Adrenal gland (tissue), 12 donors: ENCODE results near the gene MBD3. TPM values are rescaled to one million over a fixed set of nuclear protein-coding genes. Genes with fewer than 3 reads are reported as not detected.

Experiments
- DNase-seq, 7 donors: peaks; one replicate each; pipeline ENCODE4 v3.0.0-alpha.2; 2019 to 2020
- H3K27ac ChIP-seq, 5 donors: fragments of 200-600 bp; sonication (generic) in 4 of 5; 1 replicate in 3 of 5; 2 replicates in 2 of 5; pipeline versions ENCODE4 v1.5.1 to v1.8.0; 2016 to 2020; ENCODE audit warnings: mild to moderate bottlenecking in 1 of 5
- H3K27me3 ChIP-seq: fragments of 200-600 bp; 2 replicates; pipeline ENCODE4 v1.8.0; 2021
- H3K36me3 ChIP-seq, 2 donors: fragments of 200-600 bp; replicated peaks in 1 of 2; 1 replicate in 1 of 2; 2 replicates in 1 of 2; pipeline versions ENCODE4 v1.5.1 to v1.8.0; 2018 to 2022
- H3K4me1 ChIP-seq, 2 donors: fragments of 200-600 bp; replicated peaks in 1 of 2; 1 replicate in 1 of 2; 2 replicates in 1 of 2; pipeline versions ENCODE4 v1.5.1 to v1.8.0; 2018 to 2021
- H3K4me3 ChIP-seq, 4 donors: fragments of 200-600 bp; sonication (generic) in 3 of 4; one replicate each; pipeline ENCODE4 v1.5.1; 2016 to 2018
- H3K9me3 ChIP-seq, 3 donors: fragments of 200-600 bp; sonication (generic) in 1 of 3; replicated peaks in 1 of 3; 1 replicate in 2 of 3; 2 replicates in 1 of 3; pipeline versions ENCODE4 v1.5.1 to v1.8.0; 2016 to 2021
- POLR2A ChIP-seq, 2 donors: fragments of 450-650 bp; IDR thresholded peaks; one replicate each; pipeline ENCODE4 v1.6.1; 2017; ENCODE audit warnings: antibody characterized with exemption in 2 of 2, mild to moderate bottlenecking in 2 of 2, moderate library complexity in 1 of 2
- WGBS, 4 donors: extraction: QIAGEN DNeasy Blood & Tissue Kit in 2 of 4; methylation state at CpG; one replicate each; pipeline versions ENCODE4 v1.1.5 to v1.1.7; 2013 to 2017; 5-methylcytosine and 5-hydroxymethylcytosine counted together
- intact Hi-C, 2 donors: fragments of 100-400 bp; cut with DNase I; formaldehyde crosslinking; loops; one replicate each; pipeline versions ENCODE4 v1.14.1 to v1.15.0; 2022 to 2023
- polyA plus RNA-seq, 3 donors: library from polyadenylated mRNA; stranded (reverse); fragments of 200-250 nt in 2 of 3; fragments of 350-450 nt in 1 of 3; fragmentation: Illumina TruSeq in 1 of 3; extraction: RNeasy Lipid Tissue Mini Kit (QIAGEN cat#74804) in 1 of 3; gene quantifications; one replicate each; pipeline ENCODE4 v1.2.3, GENCODE V29; 2013 to 2014
- total RNA-seq, 9 donors: library from RNA; depleted of rRNA in 4 of 9; stranded (reverse); fragments of >200 nt in 4 of 9; fragments of 120-200 nt in 1 of 9; fragmentation: NEBNext Ultra II Directional in 1 of 9; extraction: Animal tissue kit (Norgen Biotek cat#: 25700) in 1 of 9; gene quantifications; one replicate each; pipeline versions ENCODE4 v1.1.0 to v1.2.4, GENCODE V29; 2013 to 2023
- TF ChIP-seq, protein P1 (sequence below), 6 experiments: fragments of 450-650 bp in 4 of 6; fragments of 200-600 bp in 2 of 6; sonication (generic) in 1 of 6; IDR thresholded peaks; 1 replicate in 5 of 6; 2 replicates in 1 of 6; pipeline versions ENCODE4 v1.5.1 to v1.8.0; 2016 to 2021; ENCODE audit warnings: antibody characterized with exemption in 6 of 6, mild to moderate bottlenecking in 2 of 6, moderate library complexity in 1 of 6
- donor health status: healthy with polysubstance abuse.
- donor health status: Bipolar disorder and iron deficiency.
- donor health status: DM: yes; HTN: yes; CAD: no.
- donor health status: DM: no; HTN: no; CAD: no.
- donor health status: DM: no; HTN: no; CAD: no.
- donor health status: DM: yes; HTN: yes; CAD: no.

MBD3 gene
- total and polyA plus RNA-seq, 12 donors: 3.5 to 221 (median 94.0) TPM

DNA sequence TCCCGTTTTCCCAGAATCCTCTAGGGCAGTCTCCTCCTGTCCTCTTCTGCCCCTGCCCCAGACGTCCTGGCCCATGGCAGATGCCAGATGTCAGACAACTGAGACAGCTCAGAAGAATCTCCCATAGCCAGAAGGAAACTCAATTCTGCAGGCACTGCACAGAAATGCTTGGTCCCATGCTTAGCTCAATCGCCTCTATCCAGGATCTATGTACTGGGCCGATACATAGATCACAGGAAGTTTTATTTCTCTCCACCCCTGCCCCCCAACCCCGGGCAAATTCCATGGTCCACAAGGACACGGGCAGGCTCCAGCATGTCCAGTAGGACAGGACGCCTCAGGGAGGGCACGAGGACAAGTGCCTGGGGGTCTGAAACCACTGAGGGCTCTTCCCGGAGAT, 4.8 kb downstream of the MBD3 start:
- H3K27ac ChIP-seq: no peak overlapping the region
- H3K9me3 ChIP-seq: no peaks in the 10 kb centered on the region
- WGBS, 4 donors: 33 to 42% (median 38%) methylated on average over 5 to 9 of the region's 9 CpGs
- no peak overlapping the region for H3K4me3 ChIP-seq
- no peak for DNase-seq
- peaks cover 8 to 28% of the 10 kb centered on the region in 2 donors for H3K4me1 ChIP-seq
- TF ChIP-seq POLR2A (IDR thresholded peaks at IDR 0.05): no peak
- no peaks in the 10 kb centered on the region for H3K27me3 ChIP-seq
- intact Hi-C loops: no loop called here
- peaks cover 0 to 16% of the 10 kb centered on the region in 2 donors for H3K36me3 ChIP-seq

DNA sequence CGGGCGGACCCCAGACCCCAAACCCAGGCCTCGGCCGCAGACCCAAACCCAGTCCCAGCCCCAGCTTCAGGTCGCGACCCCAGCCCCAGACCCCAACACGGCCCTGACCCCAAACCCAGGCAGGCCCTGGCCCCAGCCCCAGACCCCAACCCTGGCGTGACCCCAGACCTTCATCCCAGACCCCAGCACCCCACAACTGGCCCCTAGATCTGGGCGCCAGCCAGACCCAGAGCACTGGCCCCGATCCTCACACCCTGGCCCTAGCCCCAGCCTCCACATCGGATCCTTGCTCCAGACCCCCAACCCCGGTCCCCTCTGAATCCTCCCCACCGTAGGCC, 7.5 kb downstream of the MBD3 start:
- no peak overlapping the region for H3K4me3 ChIP-seq
- H3K36me3 ChIP-seq: peaks cover 0 to 42% of the 10 kb centered on the region in 2 donors
- H3K27me3 ChIP-seq: no peaks in the 10 kb centered on the region
- no peak for DNase-seq
- H3K9me3 ChIP-seq: no peaks in the 10 kb centered on the region
- no peak overlapping the region for H3K27ac ChIP-seq
- 81 to 92% (median 87%) methylated on average over 9 to 13 of the region's 13 CpGs for WGBS, 4 donors
- peaks cover 0 to 13% of the 10 kb centered on the region in 2 donors for H3K4me1 ChIP-seq
- intact Hi-C loops: no loop called here
- no peak for TF ChIP-seq POLR2A (IDR thresholded peaks at IDR 0.05)
- TF ChIP-seq, protein P1, sequence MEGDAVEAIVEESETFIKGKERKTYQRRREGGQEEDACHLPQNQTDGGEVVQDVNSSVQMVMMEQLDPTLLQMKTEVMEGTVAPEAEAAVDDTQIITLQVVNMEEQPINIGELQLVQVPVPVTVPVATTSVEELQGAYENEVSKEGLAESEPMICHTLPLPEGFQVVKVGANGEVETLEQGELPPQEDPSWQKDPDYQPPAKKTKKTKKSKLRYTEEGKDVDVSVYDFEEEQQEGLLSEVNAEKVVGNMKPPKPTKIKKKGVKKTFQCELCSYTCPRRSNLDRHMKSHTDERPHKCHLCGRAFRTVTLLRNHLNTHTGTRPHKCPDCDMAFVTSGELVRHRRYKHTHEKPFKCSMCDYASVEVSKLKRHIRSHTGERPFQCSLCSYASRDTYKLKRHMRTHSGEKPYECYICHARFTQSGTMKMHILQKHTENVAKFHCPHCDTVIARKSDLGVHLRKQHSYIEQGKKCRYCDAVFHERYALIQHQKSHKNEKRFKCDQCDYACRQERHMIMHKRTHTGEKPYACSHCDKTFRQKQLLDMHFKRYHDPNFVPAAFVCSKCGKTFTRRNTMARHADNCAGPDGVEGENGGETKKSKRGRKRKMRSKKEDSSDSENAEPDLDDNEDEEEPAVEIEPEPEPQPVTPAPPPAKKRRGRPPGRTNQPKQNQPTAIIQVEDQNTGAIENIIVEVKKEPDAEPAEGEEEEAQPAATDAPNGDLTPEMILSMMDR (IDR thresholded peaks at IDR 0.05): no peak

DNA sequence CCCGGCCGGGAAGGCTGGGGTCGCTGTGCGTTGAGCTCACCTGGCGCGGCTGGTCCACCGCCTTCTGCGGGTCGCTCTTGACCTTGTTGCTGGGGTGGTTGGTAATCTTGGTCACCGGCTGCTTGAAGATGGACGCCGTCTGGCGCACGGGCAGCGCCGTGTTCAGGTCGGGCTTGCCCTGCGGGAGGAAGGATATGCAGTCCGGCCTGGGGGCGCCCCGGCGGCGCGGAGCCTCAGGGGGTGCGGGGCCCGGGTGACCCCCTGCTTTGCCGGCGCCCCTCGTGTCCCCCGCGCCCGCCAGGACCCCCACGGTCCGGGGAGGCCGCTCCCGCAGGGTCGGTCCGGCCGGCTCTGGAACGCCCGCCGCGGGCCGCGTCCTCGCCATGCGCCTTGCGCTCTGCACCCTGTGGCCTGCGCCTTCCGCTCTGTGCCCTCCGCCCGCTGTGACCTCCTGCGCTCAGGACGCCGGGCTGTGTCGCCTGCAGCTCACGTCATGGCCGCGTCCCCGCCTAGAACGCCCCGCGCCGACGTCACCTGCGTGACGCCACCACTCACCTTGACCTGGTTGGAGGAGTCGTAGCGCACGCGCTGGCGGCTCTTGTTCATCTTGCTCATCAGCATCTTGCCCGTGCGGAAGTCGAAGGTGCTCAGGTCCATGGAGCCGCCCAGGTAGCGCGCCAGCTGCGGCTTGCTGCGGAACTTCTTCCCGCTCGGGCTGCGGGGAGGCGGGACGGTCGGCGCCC, 8.0 kb downstream of the MBD3 start:
- Histone ChIP-seq H3K36me3 (peaks cover 0 to 48% of the 10 kb centered on the region in 2 donors), H3K4me3 (no peak overlapping the region), H3K4me1 (peaks cover 0 to 11% of the 10 kb centered on the region in 2 donors), H3K9me3 (no peaks in the 10 kb centered on the region), H3K27ac (no peak overlapping the region), H3K27me3 (no peaks in the 10 kb centered on the region)
- TF ChIP-seq POLR2A (IDR thresholded peaks at IDR 0.05): no peak
- TF ChIP-seq, protein P1 (IDR thresholded peaks at IDR 0.05): no peak
- WGBS, 4 donors: 85 to 92% (median 89%) methylated on average over 23 to 87 of the region's 87 CpGs
- intact Hi-C loops: no loop called here
- DNase-seq: no peak

DNA sequence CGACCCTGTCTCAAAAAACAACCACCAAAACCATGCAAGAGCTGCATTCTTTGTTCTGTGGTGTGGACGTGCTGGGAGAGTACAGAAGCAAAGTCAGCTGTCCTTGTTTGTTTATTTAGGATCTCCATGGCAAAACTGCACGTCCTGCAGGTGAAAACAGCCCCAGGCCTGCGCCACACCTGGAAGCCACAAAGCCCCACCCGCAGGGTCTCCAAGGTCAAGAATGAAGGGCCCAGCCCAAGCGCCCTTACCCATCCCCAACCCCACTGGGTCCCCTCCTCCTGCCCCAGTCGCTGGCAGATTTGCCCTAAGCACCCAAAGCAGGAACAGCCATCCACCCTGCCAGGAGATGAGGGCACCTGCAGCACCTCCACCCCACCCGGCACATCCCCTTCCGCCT, 10.5 kb downstream of the MBD3 start:
- DNase-seq: no peak
- H3K36me3 ChIP-seq: peaks cover 0 to 66% of the 10 kb centered on the region in 2 donors
- 86 to 93% (median 90%) methylated on average over 6 to 9 of the region's 9 CpGs for WGBS, 4 donors
- H3K9me3 ChIP-seq: no peaks in the 10 kb centered on the region
- no peaks in the 10 kb centered on the region for H3K27me3 ChIP-seq
- no peak overlapping the region for H3K4me3 ChIP-seq
- intact Hi-C loops: no loop called here
- TF ChIP-seq, protein P1 (IDR thresholded peaks at IDR 0.05): no peak
- TF ChIP-seq POLR2A (IDR thresholded peaks at IDR 0.05): no peak
- H3K27ac ChIP-seq: no peak overlapping the region
- H3K4me1 ChIP-seq: peaks cover 0 to 2% of the 10 kb centered on the region in 2 donors

DNA sequence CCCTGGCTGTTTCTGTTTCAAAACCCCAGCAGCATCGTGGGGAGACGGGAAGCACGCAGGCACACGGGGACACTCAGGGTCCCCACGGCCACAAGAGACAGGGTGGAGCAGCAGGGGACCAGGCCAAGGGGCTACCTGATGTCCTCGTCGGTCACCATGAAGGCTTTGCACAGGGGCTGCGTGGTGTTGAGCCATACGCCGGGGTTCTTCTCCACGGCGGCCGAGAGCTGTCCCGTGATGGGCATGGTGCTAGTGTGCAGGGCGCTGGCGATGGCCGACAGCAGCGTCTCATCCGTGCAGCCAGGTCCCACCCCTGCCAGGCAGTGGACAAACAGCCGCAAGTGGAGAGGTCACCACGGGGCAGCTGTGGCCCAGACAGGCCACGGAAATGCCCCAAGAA, 11.7 kb downstream of the MBD3 start:
- no peaks in the 10 kb centered on the region for H3K9me3 ChIP-seq
- TF ChIP-seq, protein P1 (IDR thresholded peaks at IDR 0.05): no peak
- TF ChIP-seq POLR2A (IDR thresholded peaks at IDR 0.05): no peak
- 92 to 94% (median 93%) methylated on average over 12 to 22 of the region's 22 CpGs for WGBS, 4 donors
- H3K27ac ChIP-seq: no peak overlapping the region
- peaks cover 0 to 73% of the 10 kb centered on the region in 2 donors for H3K36me3 ChIP-seq
- no peak overlapping the region for H3K4me3 ChIP-seq
- no peak for DNase-seq
- intact Hi-C loops: no loop called here
- no peaks in the 10 kb centered on the region for H3K27me3 ChIP-seq
- H3K4me1 ChIP-seq: no peaks in the 10 kb centered on the region
